Stomach (tissue), 4 donors: ENCODE data around the gene SEMA7A.

Experiments
- EP300 ChIP-seq: sonication (generic); formaldehyde crosslinking; IDR thresholded peaks from one replicate; pipeline ENCODE4 v1.6.1; 2017; ENCODE audit warnings: antibody characterized with exemption
- POLR2A ChIP-seq, 4 donors: fragments of 450-650 bp; IDR thresholded peaks; one replicate each; pipeline ENCODE4 v1.6.1; 2016; ENCODE audit warnings: antibody characterized with exemption in 4 of 4, control low read depth in 2 of 4, mild to moderate bottlenecking in 1 of 4, moderate library complexity in 1 of 4
- POLR2AphosphoS5 ChIP-seq, 3 donors: sonication (generic); formaldehyde crosslinking; IDR thresholded peaks; one replicate each; pipeline ENCODE4 v1.6.1; 2016; ENCODE audit warnings: antibody characterized with exemption in 3 of 3
- TF ChIP-seq, protein P1 (sequence below), 7 experiments: fragments of 450-650 bp in 4 of 7; fragments of 200-600 bp in 3 of 7; sonication (generic) in 3 of 7; IDR thresholded peaks; one replicate each; pipeline ENCODE4 v1.5.1; 2016 to 2019; ENCODE audit warnings: antibody characterized with exemption in 7 of 7, control low read depth in 2 of 7, mild to moderate bottlenecking in 1 of 7

- TF ChIP-seq, protein P1, sequence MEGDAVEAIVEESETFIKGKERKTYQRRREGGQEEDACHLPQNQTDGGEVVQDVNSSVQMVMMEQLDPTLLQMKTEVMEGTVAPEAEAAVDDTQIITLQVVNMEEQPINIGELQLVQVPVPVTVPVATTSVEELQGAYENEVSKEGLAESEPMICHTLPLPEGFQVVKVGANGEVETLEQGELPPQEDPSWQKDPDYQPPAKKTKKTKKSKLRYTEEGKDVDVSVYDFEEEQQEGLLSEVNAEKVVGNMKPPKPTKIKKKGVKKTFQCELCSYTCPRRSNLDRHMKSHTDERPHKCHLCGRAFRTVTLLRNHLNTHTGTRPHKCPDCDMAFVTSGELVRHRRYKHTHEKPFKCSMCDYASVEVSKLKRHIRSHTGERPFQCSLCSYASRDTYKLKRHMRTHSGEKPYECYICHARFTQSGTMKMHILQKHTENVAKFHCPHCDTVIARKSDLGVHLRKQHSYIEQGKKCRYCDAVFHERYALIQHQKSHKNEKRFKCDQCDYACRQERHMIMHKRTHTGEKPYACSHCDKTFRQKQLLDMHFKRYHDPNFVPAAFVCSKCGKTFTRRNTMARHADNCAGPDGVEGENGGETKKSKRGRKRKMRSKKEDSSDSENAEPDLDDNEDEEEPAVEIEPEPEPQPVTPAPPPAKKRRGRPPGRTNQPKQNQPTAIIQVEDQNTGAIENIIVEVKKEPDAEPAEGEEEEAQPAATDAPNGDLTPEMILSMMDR (IDR thresholded peaks at IDR 0.05): no peak
- TF ChIP-seq POLR2AphosphoS5 (IDR thresholded peaks at IDR 0.05): no peak
- no peak for TF ChIP-seq EP300
- TF ChIP-seq POLR2A (IDR thresholded peaks at IDR 0.05): no peak
Observed at GRCh38 chr15:74443100-74443909, 9.5 kb upstream of the SEMA7A start.
